ENCODE data around the gene ADCY1.

ADCY1 gene

DNA sequence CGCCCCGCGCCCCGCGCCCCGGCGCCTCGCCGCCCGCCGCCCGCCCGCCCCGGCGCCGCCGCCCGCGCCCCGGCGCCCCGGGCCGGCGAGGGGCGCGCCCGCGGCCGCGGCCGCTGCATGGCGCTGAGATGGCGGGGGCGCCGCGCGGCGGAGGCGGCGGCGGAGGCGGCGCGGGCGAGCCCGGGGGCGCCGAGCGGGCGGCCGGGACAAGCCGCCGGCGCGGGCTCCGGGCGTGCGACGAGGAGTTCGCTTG is 174 bp downstream of the ADCY1 start:
- Histone ChIP-seq H3K36me3 (replicated peaks) (no peaks in the 10 kb centered on the region), H3K4me3 (ENCODE audit: low read depth, low read length) (peak overlapping the region; percentile 43), H3K27ac (no peak overlapping the region), H3K27me3 (replicated peaks) (peaks cover 47% of the 10 kb centered on the region)
- TF ChIP-seq, protein P1, sequence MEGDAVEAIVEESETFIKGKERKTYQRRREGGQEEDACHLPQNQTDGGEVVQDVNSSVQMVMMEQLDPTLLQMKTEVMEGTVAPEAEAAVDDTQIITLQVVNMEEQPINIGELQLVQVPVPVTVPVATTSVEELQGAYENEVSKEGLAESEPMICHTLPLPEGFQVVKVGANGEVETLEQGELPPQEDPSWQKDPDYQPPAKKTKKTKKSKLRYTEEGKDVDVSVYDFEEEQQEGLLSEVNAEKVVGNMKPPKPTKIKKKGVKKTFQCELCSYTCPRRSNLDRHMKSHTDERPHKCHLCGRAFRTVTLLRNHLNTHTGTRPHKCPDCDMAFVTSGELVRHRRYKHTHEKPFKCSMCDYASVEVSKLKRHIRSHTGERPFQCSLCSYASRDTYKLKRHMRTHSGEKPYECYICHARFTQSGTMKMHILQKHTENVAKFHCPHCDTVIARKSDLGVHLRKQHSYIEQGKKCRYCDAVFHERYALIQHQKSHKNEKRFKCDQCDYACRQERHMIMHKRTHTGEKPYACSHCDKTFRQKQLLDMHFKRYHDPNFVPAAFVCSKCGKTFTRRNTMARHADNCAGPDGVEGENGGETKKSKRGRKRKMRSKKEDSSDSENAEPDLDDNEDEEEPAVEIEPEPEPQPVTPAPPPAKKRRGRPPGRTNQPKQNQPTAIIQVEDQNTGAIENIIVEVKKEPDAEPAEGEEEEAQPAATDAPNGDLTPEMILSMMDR (IDR thresholded peaks at IDR 0.05; ENCODE audit: low read depth, low read length, missing control alignments), result no peak
- no peak for DNase-seq
- in situ Hi-C loops (cut with HindIII; ENCODE audit: low pct_ligation_motif_present, low sequenced_read_pairs), result no loop called here

DNA sequence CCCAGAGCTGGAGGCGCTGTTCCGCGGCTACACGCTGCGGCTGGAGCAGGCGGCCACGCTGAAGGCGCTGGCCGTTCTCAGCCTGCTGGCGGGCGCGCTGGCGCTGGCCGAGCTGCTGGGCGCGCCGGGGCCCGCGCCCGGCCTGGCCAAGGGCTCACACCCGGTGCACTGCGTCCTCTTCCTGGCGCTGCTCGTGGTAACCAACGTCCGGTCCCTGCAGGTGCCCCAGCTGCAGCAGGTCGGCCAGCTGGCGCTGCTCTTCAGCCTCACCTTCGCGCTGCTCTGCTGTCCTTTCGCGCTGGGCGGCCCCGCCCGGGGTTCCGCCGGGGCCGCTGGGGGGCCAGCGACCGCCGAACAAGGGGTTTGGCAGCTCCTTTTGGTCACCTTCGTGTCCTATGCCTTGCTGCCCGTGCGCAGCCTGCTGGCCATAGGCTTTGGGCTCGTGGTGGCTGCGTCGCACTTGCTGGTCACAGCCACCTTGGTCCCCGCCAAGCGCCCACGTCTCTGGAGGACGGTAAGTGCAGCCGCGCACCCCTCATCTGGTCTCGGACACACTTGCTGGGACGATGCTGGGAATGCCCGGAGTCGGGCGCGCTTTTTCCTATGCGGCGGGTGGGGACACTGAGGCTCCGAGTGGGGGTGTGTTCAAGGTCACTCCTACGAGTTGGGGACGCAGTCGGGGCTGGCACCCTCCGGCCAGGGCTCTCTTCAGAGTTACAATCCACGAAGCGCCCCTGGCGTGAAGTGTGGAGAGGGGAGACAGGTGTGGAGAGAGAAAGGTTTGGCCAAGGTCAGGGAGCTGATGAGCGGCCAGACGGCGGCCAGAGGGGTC is 717 bp downstream of the ADCY1 start:
- Histone ChIP-seq H3K4me3 (ENCODE audit: low read depth, low read length) (peak overlapping the region; percentile 43), H3K27ac (no peak overlapping the region), H3K36me3 (replicated peaks) (no peaks in the 10 kb centered on the region), H3K27me3 (replicated peaks) (peaks cover 47% of the 10 kb centered on the region)
- in situ Hi-C loops (cut with HindIII; ENCODE audit: low pct_ligation_motif_present, low sequenced_read_pairs), result no loop called here
- DNase-seq, result peak; percentile 14
- TF ChIP-seq, protein P1 (IDR thresholded peaks at IDR 0.05; ENCODE audit: low read depth, low read length, missing control alignments), result peak; percentile 43

DNA sequence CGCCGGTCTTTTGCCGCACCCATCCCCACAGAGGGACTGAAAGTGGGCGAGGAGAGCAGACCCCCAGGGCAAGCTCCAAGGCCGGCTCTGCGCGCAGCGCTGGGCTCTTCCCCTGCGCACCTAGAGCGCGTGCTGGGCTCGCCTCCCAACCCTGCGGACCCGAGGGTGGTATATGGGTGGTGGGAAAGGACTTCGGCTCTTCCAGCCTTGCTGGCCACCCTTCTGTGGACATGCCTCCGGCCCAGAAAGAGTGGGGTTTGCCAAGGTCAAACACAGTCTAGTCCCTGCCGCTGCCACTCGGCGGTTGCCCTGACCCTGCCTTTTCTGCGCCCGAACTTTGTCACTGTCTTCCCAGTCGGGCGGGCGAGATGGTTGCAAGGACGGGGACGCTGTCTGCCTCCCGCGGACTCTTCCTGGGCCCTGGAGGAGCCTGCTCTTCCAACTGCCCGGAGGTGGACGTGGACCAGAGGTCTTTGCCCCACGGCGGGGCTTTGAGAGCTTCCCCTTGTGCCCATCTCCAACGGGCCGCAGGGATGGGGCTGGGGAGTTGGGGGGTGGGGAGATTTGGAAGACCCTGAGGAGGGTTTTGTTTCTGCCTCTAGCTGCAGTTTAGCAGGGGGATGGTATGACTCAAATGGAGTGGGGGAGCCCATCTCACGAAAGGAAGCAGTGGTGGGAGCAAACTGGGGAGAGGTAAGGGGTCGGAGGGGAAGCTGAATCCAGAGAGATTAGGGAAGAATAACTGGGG is 1.5 kb downstream of the ADCY1 start:
- peaks cover 47% of the 10 kb centered on the region for H3K27me3 ChIP-seq (replicated peaks)
- no peak overlapping the region for H3K27ac ChIP-seq
- H3K4me3 ChIP-seq (ENCODE audit: low read depth, low read length), result no peak overlapping the region
- TF ChIP-seq, protein P1 (IDR thresholded peaks at IDR 0.05; ENCODE audit: low read depth, low read length, missing control alignments), result no peak
- no peaks in the 10 kb centered on the region for H3K36me3 ChIP-seq (replicated peaks)
- in situ Hi-C loops (cut with HindIII; ENCODE audit: low pct_ligation_motif_present, low sequenced_read_pairs), result no loop called here
- no peak for DNase-seq

DNA sequence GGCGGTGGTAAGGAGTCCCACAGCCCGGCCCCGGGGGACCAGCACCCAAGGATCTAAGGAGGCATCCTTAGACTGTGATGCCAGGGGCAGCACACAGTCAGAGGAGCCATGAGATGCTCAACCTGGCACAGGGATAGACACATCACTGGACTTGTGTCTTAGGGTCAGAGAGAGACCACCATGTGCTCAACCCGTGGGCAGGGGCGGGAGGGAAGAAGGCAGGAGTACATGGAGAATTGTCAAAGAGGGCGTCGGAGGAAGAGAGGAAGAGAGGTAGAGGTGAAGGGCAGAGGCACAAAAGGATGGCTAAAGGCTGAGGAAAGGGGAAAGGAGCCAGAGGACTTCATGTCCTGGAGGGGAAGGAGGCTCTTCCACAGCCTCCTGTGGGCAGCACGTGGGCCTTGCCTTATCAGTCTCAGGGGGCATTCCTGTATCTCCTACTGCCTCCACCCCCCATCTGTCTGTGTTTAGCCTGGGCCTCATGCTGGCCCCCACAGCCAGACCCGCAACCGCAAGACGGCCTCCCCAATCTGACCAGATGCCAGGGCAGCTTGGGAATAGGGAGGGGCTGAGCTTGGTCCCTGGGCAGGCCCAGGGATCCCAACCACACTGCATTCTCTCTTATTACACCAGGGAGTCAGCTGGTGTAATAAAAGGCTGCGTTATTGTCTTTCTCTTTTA is 2.2 kb downstream of the ADCY1 start:
- in situ Hi-C loops (cut with HindIII; ENCODE audit: low pct_ligation_motif_present, low sequenced_read_pairs), result no loop called here

DNA sequence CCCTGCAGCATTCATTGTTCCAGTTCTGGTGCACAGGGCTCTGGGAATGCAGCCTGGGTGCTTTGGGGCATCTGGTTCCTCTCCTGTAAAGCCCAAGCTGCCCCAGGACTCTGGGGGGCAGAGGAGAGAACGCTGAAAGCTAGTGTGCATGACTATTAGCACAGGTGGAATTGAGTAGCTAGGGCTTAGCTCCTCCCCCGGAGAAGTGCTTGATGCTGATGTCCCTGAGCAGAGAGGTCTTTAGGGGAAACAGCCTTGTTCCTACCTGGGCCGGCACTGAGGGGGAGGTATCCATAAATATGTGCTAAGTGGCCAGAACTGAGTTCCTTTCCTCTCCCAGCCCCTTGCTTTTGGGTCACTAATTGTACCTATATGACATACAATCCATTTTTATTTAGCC is 3.9 kb downstream of the ADCY1 start:
- DNase-seq, result no peak
- peaks cover 43% of the 10 kb centered on the region for H3K27me3 ChIP-seq (replicated peaks)
- TF ChIP-seq, protein P1 (IDR thresholded peaks at IDR 0.05; ENCODE audit: low read depth, low read length, missing control alignments), result no peak
- no peak overlapping the region for H3K27ac ChIP-seq
- no peak overlapping the region for H3K4me3 ChIP-seq (ENCODE audit: low read depth, low read length)
- in situ Hi-C loops (cut with HindIII; ENCODE audit: low pct_ligation_motif_present, low sequenced_read_pairs), result no loop called here
- no peaks in the 10 kb centered on the region for H3K36me3 ChIP-seq (replicated peaks)

More for the DNA sequence above, 2.2 kb downstream of the ADCY1 start:
- H3K27me3 ChIP-seq (replicated peaks), result peaks cover 47% of the 10 kb centered on the region
- no peak for DNase-seq
- no peaks in the 10 kb centered on the region for H3K36me3 ChIP-seq (replicated peaks)
- TF ChIP-seq, protein P1 (IDR thresholded peaks at IDR 0.05; ENCODE audit: low read depth, low read length, missing control alignments), result no peak
- H3K27ac ChIP-seq, result no peak overlapping the region
- no peak overlapping the region for H3K4me3 ChIP-seq (ENCODE audit: low read depth, low read length)
